ENCODE results near the gene JADE3.

The JADE3 gene

DNA sequence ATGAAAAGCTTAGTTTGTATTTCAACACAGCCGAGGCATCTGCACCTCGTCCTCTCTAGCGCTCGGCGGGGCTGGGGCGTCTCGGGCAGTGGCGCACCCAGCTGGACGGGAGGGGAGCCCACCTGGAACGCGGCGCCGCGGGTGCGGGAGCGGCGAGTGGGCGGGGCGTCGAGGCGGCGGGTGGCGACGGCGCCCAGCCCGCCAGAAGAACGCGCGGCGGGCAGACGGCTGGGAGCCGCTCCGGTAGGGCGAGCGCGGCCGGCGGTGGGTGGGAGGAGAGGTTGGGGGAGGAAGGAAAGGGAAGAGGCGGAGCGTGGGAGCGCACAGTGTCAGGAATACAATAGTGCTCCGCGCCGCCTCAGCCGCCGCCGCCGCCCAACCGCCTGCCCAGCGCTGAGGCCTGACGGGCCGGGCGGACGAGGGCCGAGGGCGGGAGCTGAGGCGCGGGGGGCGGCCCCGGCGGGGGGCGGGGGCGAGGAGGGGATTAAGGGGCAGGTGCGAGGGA, at the start of gene JADE3:
TSS of gene JADE3 (plus strand) at position 324 of the 505 bp plus-strand sequence. CDS start 72,474 bp downstream, outside the sequence.
- TF ChIP-seq CTCF (IDR thresholded peaks at IDR 0.05; ENCODE audit: low read depth, low read length): no peak
- H3K4me3 ChIP-seq (ENCODE audit: low read depth, low read length): peak within 1 kb of the TSS; percentile 64

- TF ChIP-seq CTCF (IDR thresholded peaks at IDR 0.05; ENCODE audit: low read depth, low read length): no peak
- no peak overlapping the region for H3K4me3 ChIP-seq (ENCODE audit: low read depth, low read length)
Measured at GRCh38 chrX:46863072-46863471, 49.1 kb upstream of the JADE3 start.

DNA sequence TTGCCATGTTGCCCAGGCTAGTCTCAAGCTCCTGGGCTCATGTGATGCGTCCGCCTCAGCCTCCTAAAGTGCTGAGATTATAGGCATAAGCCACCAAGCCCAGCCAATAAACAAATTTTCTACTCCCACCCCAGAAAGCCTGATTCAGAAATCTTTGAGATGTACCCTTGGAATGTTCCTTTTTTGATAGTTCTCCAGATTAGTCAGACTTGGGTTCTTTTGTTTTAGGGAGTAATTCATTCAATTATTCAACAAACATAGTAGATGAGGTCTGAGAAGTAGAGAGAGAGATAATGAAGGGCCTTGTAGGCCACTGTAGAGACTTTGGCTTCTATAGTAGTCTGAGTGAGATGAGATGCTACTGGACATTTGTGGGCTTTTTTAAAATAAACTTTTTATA, 47.6 kb upstream of the JADE3 start:
- no peak for TF ChIP-seq CTCF (IDR thresholded peaks at IDR 0.05; ENCODE audit: low read depth, low read length)
- H3K4me3 ChIP-seq (ENCODE audit: low read depth, low read length): no peak overlapping the region

- TF ChIP-seq CTCF (IDR thresholded peaks at IDR 0.05; ENCODE audit: low read depth, low read length): no peak
- no peak overlapping the region for H3K4me3 ChIP-seq (ENCODE audit: low read depth, low read length)
Measured at GRCh38 chrX:46865281-46865680, 46.9 kb upstream of the JADE3 start.

DNA sequence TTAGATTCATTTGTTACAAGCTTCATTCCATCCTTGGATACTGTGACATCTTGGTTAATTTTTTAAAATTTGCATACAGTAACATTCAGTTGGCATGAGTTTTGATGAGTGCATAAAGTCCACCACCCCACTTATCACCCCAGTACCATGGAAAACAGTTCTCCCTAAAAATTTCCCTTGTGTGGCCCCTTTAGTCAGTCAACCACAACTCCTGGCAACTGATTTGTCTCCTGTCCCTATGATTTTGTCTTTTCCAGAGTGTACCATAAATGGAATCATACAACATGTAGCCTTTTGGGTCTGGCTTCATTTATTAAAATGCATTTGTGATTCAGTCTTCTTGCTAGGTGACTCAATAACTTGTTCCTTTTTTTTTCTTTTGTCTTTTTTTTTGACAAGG, 45.5 kb upstream of the JADE3 start:
- no peak for TF ChIP-seq CTCF (IDR thresholded peaks at IDR 0.05; ENCODE audit: low read depth, low read length)
- H3K4me3 ChIP-seq (ENCODE audit: low read depth, low read length): no peak overlapping the region

DNA sequence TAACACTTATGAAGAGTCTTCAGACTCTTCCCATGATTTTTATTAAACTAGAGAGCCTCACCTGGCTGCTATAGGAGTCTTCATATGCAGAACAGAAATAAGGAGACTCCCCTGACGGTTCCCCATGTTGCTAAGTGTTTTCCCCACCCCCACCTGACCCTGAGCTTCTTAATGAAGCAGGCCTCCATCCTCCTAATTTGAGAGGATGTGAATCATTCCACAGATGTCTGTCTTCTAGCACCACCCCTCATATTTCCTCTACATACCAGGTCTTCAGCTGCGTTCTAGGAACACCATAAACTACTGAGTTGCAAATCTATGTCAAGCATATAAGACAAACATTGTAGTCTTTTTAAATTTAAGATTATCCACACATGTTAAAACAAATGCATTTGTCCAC, 38.5 kb upstream of the JADE3 start:
- H3K4me3 ChIP-seq (ENCODE audit: low read depth, low read length): no peak overlapping the region
- no peak for TF ChIP-seq CTCF (IDR thresholded peaks at IDR 0.05; ENCODE audit: low read depth, low read length)

DNA sequence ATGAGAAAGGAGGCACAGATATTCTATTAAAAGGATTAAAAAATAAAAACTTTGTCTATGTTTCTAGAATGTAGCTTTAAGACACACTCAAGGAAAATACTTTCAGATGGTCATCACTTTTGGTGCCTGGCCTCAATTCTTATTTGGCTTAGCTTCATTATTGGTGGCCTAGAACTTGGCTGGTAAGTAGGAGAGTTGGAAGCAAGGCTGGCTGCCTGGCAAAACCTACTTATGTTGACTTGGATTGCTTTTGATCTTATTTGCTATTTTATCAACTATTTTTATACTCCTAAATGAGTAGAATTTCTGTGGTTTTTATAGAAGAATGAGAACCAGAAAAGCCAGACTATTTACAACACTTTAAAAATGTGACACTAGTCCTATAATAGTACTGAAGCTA, 35.3 kb upstream of the JADE3 start:
- no peak overlapping the region for H3K4me3 ChIP-seq (ENCODE audit: low read depth, low read length)
- no peak for TF ChIP-seq CTCF (IDR thresholded peaks at IDR 0.05; ENCODE audit: low read depth, low read length)
